Hepatocyte (in vitro differentiated cells): Measurements from ENCODE around the gene MYL4.

Experiments used
- EZH2 ChIP-seq: fragments of 200-600 bp; sonication (generic); IDR thresholded peaks from 2 replicates; pipeline ENCODE4 v1.6.1; 2016; ENCODE audit warnings: antibody characterized with exemption, mild to moderate bottlenecking, borderline replicate concordance
- TF ChIP-seq, protein P1 (sequence below): fragments of 200-600 bp; sonication (generic); IDR thresholded peaks from 2 replicates; pipeline ENCODE4 v1.5.1; 2016; ENCODE audit warnings: antibody characterized with exemption, mild to moderate bottlenecking; ENCODE audit not compliant: poor library complexity

DNA sequence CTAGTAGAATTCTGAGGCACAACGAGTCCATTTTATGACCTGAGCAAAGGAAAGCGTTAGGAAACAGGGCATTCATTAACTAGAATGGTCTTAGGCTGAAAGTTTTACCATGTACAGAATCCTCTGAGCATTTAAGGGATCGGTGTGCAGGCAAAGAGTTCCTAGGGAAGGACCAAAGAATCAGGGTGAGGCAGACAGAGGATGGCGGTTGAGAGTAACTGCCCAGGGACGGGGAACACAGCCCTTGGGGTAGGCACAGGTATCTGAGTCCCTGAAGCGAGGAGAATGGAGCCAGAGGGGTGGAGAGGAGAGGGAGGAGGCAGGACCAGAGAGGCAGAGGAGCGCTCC is 30.4 kb downstream of the MYL4 start:
- TF ChIP-seq, protein P1, sequence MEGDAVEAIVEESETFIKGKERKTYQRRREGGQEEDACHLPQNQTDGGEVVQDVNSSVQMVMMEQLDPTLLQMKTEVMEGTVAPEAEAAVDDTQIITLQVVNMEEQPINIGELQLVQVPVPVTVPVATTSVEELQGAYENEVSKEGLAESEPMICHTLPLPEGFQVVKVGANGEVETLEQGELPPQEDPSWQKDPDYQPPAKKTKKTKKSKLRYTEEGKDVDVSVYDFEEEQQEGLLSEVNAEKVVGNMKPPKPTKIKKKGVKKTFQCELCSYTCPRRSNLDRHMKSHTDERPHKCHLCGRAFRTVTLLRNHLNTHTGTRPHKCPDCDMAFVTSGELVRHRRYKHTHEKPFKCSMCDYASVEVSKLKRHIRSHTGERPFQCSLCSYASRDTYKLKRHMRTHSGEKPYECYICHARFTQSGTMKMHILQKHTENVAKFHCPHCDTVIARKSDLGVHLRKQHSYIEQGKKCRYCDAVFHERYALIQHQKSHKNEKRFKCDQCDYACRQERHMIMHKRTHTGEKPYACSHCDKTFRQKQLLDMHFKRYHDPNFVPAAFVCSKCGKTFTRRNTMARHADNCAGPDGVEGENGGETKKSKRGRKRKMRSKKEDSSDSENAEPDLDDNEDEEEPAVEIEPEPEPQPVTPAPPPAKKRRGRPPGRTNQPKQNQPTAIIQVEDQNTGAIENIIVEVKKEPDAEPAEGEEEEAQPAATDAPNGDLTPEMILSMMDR: no peak
- no peak for TF ChIP-seq EZH2
